GM12874 (cell line): ENCODE measurements around the gene FBXO38.

Experiments used
- TF ChIP-seq, protein P1 (sequence below): IDR thresholded peaks from 2 replicates; pipeline ENCODE4 v1.5.1; 2011; ENCODE audit warnings: low read depth, mild to moderate bottlenecking, control low read depth, low read length, moderate library complexity; ENCODE audit not compliant: insufficient read depth

Gene FBXO38

DNA sequence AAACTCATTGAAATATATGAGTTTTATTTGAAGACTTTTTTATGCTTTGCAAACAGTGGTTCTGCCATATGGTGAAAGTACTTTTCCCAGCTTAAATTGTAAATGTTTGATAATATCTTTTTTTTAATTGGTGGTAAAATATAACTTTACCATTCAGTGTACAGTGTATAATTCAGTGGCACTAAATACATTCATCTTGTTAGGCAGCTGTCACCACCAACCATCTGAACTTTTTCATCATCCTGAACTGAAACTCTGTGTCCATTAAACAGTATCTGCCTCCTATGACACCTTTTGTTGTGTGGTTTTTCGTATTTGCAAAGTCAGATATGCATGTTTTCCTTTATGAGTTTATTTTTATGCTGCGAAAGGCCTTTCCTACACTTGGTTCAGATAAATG is 45.1 kb downstream of the FBXO38 start:
- TF ChIP-seq, protein P1, sequence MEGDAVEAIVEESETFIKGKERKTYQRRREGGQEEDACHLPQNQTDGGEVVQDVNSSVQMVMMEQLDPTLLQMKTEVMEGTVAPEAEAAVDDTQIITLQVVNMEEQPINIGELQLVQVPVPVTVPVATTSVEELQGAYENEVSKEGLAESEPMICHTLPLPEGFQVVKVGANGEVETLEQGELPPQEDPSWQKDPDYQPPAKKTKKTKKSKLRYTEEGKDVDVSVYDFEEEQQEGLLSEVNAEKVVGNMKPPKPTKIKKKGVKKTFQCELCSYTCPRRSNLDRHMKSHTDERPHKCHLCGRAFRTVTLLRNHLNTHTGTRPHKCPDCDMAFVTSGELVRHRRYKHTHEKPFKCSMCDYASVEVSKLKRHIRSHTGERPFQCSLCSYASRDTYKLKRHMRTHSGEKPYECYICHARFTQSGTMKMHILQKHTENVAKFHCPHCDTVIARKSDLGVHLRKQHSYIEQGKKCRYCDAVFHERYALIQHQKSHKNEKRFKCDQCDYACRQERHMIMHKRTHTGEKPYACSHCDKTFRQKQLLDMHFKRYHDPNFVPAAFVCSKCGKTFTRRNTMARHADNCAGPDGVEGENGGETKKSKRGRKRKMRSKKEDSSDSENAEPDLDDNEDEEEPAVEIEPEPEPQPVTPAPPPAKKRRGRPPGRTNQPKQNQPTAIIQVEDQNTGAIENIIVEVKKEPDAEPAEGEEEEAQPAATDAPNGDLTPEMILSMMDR = no peak

DNA sequence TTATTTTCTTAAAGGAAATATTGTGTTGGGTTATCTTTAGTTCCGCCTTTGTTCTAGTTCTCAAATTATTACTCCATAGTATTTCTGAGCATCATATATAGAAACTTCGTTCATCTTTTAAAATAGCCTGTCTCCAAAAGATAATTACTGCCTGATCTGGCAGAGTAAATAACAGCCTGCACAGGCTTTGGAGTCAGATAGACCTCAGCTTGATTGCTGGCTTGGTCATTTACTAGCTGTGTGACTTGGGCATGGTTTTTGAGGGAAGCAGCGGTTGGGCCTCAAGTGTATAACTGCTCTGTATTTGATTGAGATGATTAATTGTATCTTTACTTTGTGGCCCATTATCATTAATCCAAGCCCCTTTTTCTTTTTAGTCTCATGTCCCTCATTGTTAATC is 50.1 kb downstream of the FBXO38 start:
- TF ChIP-seq, protein P1 = no peak

DNA sequence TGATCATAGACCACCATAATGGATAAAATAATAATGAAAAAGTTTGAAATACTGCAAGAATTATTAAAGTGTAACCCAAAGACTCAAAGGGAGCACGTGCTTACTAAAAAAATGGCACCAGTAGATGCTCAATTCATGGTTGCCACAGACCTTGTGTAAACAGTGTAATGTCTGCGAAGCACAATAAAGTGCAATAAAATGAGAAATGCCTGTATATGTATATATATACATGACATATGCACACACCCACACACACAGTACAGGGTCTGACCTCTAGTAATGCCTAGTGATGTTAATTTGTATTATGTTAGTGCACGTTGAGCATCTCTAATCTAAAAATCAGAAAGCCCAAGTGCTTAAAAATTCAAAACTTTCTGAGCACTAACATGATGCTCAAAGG is 52.3 kb downstream of the FBXO38 start:
- TF ChIP-seq, protein P1 = no peak

DNA sequence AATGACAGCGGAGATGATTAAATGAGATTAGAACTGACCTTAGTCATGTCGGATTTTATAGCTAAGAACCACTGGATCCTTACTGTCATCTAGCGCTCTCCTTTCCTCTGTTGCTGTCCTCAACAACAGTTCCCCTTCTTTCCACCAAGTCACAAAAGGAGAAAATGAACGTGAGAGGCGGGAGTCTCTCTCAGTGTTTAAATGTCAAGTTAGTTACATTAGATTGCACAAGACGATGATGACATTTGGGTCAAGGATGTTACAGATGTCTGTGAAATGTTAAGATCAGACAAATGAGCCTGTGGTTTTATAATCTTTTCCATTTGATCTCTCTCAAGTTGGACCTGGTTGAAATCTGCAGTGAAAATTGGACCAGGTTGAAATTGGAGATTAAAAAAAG is 53.5 kb downstream of the FBXO38 start:
- TF ChIP-seq, protein P1 = no peak

DNA sequence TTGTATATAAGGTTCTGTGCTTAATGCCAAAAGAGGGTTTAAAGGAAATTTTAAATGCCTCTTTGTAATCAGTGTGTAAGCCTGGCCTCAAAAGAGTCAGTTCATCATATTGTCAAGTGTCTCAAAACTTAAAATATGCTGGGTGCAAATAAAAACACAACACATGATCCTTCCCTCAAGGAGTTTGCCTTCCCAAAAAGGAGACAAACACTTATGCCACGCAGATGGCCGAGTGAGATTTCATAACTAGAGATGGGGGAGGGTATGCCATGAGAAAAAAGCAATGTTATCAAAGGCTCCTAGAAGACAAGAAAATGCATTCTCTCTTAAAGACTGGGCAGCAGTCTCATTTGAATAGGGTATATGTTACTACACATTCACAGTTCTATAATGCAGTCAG is 55.2 kb downstream of the FBXO38 start:
- TF ChIP-seq, protein P1 = no peak

GRCh38 chr5:148443241-148443640 is 59.5 kb downstream of the FBXO38 start:
- TF ChIP-seq, protein P1 = no peak

- TF ChIP-seq, protein P1 = peak; percentile 47; the same call in 1 of the 2 replicates
These were observed 60.2 kb downstream of the FBXO38 start for GRCh38 chr5:148443998-148444397.

DNA sequence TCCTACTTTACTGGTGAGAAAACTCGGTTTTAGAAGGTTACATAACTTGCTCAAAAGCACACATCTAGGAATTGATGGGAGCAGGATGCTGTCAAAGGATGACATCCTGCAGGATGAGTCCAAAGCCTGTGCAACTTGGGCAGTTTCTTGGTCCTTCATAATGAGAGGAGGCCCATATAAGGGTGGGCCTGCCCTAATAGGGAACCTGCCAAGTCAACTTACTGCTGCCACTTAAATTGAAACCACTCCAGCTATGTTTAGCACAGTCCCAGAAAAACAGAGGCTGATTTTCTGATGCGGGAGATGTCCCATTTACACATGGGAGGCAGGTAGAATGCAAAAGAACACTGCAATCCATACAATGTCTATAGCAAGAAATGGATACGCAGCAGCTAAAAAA is 61.8 kb downstream of the FBXO38 start:
- TF ChIP-seq, protein P1 = no peak
